Measurements from ENCODE around the gene EPHB2. TPM values are rescaled to one million over a fixed set of nuclear protein-coding genes. Genes with fewer than 3 reads are reported as not detected.
"Not testable (repeated sequence)": the region's sequence is repeated elsewhere in the genome, so short reads cannot be mapped to it uniquely, and the experiment has no call there.

Gene EPHB2
- total RNA-seq (2014; rRNA removed), result 2.6 and 3.5 TPM in 2 replicates
- polyA plus RNA-seq (2012), result 7.1 TPM

- DNase-seq (ENCODE audit: low read depth), result no peak
Measured at GRCh38 chr1:22710701-22711049, at the start of gene EPHB2. Gene EPHB2 (plus strand): TSS chr1:22710839. CDS start chr1:22710983, 144 bp downstream.

- DNase-seq (ENCODE audit: low read depth), result no peak
Measured at GRCh38 chr1:22661880-22662279, 48.8 kb upstream of the EPHB2 start.

DNA sequence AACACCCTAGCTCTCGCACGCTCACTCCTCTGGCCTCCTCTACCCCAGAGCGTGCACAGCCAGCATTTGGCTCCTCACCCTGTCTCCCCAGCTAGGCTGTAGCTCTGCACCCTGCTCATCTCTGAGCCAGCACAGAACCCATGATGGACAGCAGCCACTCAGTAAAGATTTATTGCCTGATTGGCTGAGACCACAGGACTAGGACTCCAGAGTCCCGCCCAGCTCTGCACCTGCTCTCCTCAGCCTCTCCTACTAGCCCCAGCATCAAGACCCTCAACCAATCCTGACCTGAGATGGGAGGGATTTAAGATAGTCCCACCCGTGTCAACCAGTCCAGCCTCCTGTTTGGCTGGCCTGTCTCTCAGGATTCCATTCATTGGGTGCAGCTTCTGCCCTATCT is 48.3 kb upstream of the EPHB2 start:
- DNase-seq (ENCODE audit: low read depth), result peak; percentile 19

DNA sequence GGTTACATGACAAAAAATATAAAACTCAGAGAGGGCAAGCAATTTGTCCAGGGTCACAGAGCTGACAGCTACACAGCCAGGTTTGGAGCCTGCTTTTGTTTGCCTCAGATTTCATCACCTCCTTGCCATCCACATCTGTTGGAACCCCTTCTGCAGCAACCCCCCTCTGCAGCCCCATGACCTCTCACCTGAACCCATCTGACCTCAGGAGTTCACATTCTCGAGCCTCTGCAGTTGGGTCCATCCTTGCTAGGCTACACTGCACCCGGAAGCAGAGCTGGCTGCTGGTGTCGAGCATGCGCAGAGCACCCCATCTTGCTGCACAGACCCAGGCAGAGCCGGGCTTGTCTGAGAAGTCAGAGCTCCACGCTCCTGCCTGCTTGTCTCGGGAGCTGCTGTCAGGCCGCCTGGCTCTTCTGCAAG is 47.6 kb upstream of the EPHB2 start:
- DNase-seq (ENCODE audit: low read depth), result no peak

DNA sequence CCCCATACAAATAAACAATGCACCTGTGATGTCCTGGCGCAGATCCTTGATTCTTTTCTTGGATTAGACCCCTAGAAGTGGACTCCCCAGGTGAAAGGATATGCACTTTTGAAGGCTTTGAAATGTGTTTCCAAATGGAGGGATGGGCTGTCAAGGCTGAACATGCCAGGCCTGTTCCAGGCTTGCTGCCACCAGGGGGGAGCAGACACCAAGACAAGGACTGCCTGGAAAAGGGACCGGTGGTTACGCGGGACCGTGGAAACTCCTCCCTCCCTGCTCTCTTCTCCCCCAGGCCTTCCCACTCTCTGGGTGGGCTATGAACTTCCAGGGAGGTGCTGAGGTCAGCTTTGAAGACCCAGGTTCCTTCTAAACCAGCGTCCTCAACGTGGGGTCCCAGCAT is 44.9 kb upstream of the EPHB2 start:
- DNase-seq (ENCODE audit: low read depth), result no peak

- no peak for DNase-seq (ENCODE audit: low read depth)
Measured at GRCh38 chr1:22666412-22666811, 44.2 kb upstream of the EPHB2 start.

DNA sequence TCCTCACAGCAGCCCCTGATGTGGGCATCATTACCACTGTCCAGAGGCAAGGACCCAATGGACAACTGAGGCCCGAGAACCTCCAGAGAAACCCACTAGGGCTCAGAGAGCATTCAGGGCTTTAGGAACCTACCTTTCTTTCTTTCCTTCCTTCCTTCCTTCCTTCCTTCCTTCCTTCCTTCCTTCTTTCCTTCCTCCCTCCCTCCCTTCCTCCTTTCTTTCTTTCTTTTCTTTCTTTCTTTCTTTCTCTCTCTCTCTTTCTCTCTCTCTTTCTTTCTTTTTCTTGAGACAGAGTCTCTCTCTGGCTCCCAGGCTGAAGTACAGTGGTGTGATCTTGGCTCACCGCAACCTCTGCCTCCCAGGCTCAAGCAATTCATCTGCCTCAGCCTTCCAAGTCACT is 41.8 kb upstream of the EPHB2 start:
- not testable (repeated sequence) for DNase-seq (ENCODE audit: low read depth)

- no peak for DNase-seq (ENCODE audit: low read depth)
Measured at GRCh38 chr1:22670352-22670975, 40.2 kb upstream of the EPHB2 start.

GRCh38 chr1:22671999-22672398 is 38.6 kb upstream of the EPHB2 start:
- DNase-seq (ENCODE audit: low read depth), result no peak

GRCh38 chr1:22673486-22674409 is 36.9 kb upstream of the EPHB2 start:
- peak; percentile 43 for DNase-seq (ENCODE audit: low read depth)

DNA sequence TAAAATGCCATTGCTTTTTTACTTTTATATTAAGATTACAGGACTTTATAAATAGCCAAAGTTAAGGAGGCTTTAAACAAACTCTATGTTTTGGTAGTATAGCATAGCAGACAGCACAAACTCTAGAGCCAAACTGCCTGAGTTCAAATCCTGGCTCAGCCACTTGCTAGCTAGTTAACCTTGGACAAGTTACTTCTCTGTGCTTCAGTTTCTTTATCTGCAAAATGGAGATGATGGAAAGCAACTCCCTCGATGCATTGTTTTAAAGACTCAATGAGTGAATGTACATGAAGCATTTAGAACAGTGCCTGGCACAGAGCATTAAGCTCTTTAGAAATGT is 36.3 kb upstream of the EPHB2 start:
- DNase-seq (ENCODE audit: low read depth), result no peak

- not testable (repeated sequence) for DNase-seq (ENCODE audit: low read depth)
Measured at GRCh38 chr1:22676151-22676550, 34.5 kb upstream of the EPHB2 start.

DNA sequence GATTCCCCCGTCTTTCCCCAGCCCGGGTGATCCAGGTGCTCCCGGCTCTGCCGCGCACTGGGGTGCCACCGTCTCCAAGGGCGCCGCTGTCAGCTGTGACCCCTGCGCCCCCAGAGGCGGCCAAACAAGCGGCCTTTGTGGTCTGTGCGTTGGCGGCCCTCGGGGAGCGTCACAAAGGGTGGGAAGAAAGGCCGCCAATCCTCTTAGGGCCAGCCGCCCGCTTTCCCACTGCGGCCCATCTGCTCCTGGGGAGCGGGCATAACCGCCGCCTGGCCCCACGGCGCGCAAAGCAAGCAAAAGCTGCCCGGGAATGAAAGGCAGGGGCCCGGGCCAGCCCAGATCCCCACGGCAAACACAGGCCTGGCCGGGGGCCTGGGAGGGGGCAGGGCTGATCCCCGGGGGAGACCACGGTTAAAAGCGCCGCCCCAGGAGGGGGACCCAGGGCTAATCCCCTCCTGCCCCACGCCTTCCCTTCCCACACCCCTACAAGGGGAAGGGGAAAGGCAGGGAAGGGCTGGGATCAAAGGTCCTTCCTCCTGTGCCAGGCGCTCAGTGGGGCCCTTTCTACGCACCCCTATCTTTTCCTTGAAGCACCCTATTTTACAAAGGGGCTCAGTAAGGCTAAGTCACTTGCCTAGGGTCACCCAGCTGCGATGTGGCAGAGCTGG is 33.6 kb upstream of the EPHB2 start:
- no peak for DNase-seq (ENCODE audit: low read depth)

DNA sequence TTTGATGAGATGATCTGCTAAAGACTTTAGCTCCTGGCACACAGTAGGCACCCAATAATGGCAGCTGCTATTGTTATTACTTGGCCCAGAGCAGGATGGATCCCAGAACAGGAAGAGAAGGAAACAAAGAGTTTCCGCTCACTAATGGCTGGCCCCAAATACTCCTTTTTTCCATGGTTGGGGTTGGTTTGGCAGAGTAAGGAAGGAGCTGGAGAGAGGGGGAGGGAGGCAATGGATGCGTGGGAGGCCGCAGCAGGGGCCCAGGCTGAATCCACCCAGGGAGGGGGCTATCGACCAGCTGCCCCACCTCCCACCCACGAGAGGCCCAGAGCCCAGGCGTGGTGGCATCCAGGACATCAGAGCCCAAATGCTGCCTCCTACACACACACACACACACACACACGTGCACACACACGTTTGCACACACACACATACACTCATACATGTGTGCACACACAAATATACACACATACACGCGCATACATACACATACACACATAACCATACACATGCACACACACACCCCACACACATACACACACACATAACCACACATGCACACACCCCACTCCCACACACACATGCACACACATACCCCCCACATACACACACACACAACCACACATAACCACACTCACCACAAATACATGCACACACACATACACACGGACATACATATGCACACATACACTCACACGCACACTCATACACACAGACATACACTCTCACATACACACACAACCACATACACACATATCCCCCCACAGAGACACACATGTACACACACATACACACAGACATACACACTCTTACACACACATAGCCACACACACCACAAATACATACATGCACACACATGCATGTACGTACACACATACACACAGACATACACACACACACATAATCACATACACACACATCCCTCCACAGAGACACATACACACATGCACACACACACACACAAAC is 32.4 kb upstream of the EPHB2 start:
- no peak for DNase-seq (ENCODE audit: low read depth)

GRCh38 chr1:22680726-22681125 is 29.9 kb upstream of the EPHB2 start:
- no peak for DNase-seq (ENCODE audit: low read depth)

- DNase-seq (ENCODE audit: low read depth), result no peak
Measured at GRCh38 chr1:22681556-22682276, 28.9 kb upstream of the EPHB2 start.

- DNase-seq (ENCODE audit: low read depth), result no peak
Measured at GRCh38 chr1:22683547-22683946, 27.1 kb upstream of the EPHB2 start.

DNA sequence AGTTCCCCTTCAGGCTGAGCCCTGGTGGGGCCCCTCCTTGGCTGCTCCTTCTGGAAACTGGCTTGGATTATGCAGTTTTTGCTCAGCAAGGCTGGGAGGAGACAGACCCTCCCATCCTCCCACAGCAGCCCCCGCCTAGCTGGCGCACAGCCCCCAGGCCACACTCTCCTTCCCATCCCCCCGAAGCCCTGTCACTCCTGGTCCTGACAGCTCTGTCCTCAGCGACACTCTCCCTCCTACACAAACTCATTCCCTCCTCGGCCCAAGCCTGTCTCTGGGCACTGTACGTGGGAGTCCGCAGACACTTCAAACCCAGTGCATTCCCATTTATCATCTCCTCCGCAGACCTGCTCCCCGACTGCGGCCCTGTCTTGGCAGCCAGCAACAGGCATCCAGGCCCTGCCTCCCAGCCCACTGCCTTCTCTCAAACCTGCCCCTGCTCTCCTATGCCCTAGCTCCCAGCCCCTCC is 25.0 kb upstream of the EPHB2 start:
- no peak for DNase-seq (ENCODE audit: low read depth)

DNA sequence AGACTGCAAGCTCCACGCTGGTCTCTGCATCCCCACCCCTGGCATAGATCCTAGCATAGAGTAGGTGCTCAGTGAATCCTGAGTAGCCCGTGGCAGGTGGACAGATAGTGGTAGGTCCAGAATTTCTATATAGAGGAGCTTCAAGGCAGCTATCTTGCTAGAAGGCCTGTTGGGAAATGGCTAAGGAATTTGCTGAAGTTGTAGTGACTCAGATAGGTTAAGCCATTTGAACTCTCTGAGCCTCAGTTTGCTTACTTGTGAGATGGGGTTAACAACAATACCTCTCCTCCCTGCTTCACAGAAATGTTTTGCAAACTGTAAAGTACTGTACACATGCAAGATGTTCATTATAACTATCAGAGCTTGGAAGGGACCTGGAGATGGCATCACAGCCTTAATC is 23.4 kb upstream of the EPHB2 start:
- DNase-seq (ENCODE audit: low read depth), result no peak

DNA sequence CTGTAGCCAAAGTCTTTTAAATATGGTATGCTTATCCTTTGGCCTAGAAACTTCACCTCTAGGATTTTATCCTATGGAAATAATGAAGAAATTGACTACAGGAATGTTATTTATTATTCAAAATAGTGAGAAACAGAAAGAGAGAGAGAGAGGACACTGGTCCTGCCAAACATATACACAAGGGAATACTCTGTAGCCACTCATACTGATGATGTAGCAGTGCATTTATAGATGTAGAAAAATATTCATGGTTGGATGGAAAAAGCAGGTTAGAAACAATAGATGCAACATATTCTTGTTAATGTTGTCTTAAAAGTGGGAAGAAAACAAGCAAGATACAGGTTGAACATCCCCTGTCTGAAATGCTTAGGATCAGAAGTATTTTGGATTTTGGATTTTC is 22.2 kb upstream of the EPHB2 start:
- DNase-seq (ENCODE audit: low read depth), result no peak

- DNase-seq (ENCODE audit: low read depth), result peak; percentile 80
Measured at GRCh38 chr1:22689505-22689904, 21.1 kb upstream of the EPHB2 start.

Data from LHCN-M2 (cell line).